Right lobe of liver (tissue), 4 donors: ENCODE data around the gene TMEM167B.

ENCODE experiments used
- POLR2A ChIP-seq: fragments of 450-650 bp; IDR thresholded peaks from one replicate; pipeline ENCODE4 v1.6.1; 2017; ENCODE audit warnings: antibody characterized with exemption, mild to moderate bottlenecking
- TF ChIP-seq, protein P1 (sequence below), 4 donors: fragments of 200-600 bp in 3 of 4; fragments of 450-650 bp in 1 of 4; IDR thresholded peaks; one replicate each; pipeline versions ENCODE4 v1.5.1 to v1.8.0; 2016 to 2022; ENCODE audit warnings: antibody characterized with exemption in 4 of 4, mild to moderate bottlenecking in 2 of 4
- donor health status: DM: no; HTN: no; CAD: no.
- donor health status: DM: no; HTN: no; CAD: no.
- donor health status: DM: no; HTN: yes; CAD: no.

DNA sequence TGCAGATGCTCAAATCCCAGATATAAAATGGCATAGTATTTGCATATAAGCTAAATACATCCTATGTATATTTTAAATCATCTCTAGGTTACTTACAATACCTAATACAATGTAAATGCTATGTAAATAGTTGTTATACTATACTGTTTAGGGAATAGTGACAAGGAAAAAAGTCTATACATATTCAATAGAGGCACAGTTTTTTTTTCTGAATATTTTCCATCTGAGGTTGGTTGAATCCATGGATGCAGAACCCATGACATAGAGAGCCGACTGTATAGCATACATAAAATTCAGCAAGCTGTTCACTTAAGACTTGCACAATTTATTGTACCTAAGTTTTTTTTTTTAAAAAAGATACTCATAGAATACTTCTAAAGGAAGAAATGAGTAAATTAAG is 21.3 kb upstream of the TMEM167B start:
- TF ChIP-seq, protein P1, sequence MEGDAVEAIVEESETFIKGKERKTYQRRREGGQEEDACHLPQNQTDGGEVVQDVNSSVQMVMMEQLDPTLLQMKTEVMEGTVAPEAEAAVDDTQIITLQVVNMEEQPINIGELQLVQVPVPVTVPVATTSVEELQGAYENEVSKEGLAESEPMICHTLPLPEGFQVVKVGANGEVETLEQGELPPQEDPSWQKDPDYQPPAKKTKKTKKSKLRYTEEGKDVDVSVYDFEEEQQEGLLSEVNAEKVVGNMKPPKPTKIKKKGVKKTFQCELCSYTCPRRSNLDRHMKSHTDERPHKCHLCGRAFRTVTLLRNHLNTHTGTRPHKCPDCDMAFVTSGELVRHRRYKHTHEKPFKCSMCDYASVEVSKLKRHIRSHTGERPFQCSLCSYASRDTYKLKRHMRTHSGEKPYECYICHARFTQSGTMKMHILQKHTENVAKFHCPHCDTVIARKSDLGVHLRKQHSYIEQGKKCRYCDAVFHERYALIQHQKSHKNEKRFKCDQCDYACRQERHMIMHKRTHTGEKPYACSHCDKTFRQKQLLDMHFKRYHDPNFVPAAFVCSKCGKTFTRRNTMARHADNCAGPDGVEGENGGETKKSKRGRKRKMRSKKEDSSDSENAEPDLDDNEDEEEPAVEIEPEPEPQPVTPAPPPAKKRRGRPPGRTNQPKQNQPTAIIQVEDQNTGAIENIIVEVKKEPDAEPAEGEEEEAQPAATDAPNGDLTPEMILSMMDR (IDR thresholded peaks at IDR 0.05): no peak
- no peak for TF ChIP-seq POLR2A
